GM12872 (cell line): ENCODE results near the gene NYNRIN.

ENCODE experiments used
- CTCF ChIP-seq: IDR thresholded peaks from 3 replicates; pipeline ENCODE4 v1.5.1; 2011; ENCODE audit warnings: low read depth, mild to moderate bottlenecking, low read length, moderate library complexity; ENCODE audit not compliant: insufficient read depth

NYNRIN gene

GRCh38 chr14:24398653-24399446 lies at the start of gene NYNRIN:
TSS of gene NYNRIN (plus strand) at chr14:24399003. CDS start at chr14:24399247, 244 bp downstream.
- TF ChIP-seq CTCF, result no peak

GRCh38 chr14:24349742-24350141 lies 49.1 kb upstream of the NYNRIN start:
- no peak for TF ChIP-seq CTCF

- TF ChIP-seq CTCF, result no peak
Observed at GRCh38 chr14:24351517-24351916, 47.3 kb upstream of the NYNRIN start.

- TF ChIP-seq CTCF, result no peak
Observed at GRCh38 chr14:24353559-24354481, 45.0 kb upstream of the NYNRIN start.

GRCh38 chr14:24355009-24355408 lies 43.8 kb upstream of the NYNRIN start:
- TF ChIP-seq CTCF, result no peak

- TF ChIP-seq CTCF, result no peak
Observed at GRCh38 chr14:24356208-24356607, 42.6 kb upstream of the NYNRIN start.

- TF ChIP-seq CTCF, result no peak
Observed at GRCh38 chr14:24360281-24360680, 38.5 kb upstream of the NYNRIN start.
